Measurements from ENCODE around the gene DENND1A.

Gene DENND1A

DNA sequence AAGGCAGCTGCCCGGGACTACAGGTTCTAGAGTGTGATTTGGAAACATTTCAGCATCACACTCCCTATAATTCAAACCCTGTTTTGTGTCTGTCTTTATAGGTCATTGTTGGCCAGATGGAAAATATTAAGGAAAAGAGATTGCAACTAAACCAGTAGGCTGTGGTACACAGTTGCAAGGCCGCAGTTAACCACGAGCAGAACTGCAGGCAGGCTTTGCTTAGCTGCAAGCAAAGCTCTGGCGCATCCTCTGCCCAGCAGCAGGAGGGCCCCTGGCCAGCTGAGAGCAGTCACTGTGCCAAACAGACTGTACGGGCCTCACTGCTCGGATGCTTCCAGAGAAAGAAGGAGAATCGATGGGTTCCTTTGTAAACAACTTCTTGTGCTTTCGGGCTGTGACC is 204.5 kb downstream of the DENND1A start:
- peak; percentile 8 for DNase-seq (ENCODE audit: low read depth)

- peak; percentile 74 for DNase-seq (ENCODE audit: low read depth)
Measured at GRCh38 chr9:123724211-123724796, 205.6 kb downstream of the DENND1A start.

DNA sequence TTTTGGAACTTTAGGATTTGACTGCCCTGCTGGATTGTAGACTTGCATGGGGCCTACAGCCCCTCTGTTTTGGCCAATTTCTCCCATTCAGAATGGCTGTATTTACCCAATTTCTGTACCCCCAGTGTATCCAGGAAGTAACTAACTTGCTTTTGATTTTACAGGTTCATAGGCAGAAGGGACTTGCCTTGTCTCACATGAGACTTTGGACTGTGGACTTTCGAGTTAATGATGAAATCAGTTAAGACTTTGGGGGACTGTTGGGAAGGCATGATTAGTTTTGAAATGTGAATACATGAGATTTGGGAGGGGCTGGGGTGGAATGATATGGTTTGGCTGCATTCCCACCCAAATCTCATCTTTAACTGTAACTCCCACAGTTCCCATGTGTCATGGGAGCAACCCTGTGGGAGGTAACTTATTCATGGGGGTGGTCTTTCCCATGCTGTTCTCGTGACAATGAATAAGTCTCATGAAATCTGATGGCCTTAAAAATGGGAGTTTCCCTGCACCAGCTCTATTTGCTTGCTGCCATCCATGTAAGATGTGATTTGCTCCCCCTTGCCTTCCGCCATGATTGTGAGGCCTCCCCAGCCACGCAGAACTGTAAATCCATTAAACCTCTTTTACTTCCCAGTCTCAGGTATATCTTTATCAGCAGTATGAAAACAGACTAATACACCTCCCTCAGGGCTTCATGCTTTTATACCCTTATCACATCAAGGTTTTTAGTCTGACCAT is 206.6 kb downstream of the DENND1A start:
- DNase-seq (ENCODE audit: low read depth), result no peak

DNA sequence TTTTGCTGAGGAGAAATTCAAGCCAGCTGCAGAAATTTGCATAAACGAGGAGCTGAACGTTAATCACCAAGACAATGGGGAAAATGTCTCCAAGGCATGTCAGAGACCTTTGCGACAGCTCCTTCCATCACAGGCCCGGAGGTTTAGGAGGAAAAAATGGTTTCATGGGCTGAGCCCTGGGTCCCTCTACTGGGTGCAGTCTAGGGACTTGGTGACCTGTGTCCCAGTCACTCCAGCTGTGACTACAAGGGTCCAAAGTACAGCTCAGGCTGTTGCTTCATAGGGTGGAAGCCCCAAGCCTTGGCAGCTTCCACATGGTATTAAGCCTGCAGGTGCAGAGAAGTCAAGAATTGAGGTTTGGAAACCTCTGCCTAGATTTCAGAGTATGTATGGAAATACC is 207.5 kb downstream of the DENND1A start:
- no peak for DNase-seq (ENCODE audit: low read depth)

DNA sequence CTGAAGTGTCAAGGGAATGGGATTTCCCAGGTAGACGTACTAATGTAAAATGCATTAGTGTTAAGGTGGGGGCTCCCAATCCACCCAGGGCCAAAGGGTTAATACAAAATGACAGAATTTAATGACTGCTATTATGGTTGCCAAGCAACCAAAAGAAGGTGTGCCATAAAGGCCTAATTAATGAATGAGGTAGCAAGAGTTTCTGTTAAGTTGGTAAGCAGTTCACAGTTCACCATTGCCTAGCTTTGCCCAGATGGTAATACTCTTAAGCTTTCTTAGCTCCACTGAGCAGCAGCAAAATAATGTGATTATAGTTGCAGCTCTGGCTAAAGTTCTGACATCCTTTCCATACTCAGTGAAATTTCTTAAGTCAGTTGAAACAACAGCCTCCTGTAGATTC is 211.7 kb downstream of the DENND1A start:
- no peak for DNase-seq (ENCODE audit: low read depth)

GRCh38 chr9:123717581-123718175 is 212.2 kb downstream of the DENND1A start:
- no peak for DNase-seq (ENCODE audit: low read depth)

- DNase-seq (ENCODE audit: low read depth), result no peak
Measured at GRCh38 chr9:123716339-123716945, 213.5 kb downstream of the DENND1A start.

DNA sequence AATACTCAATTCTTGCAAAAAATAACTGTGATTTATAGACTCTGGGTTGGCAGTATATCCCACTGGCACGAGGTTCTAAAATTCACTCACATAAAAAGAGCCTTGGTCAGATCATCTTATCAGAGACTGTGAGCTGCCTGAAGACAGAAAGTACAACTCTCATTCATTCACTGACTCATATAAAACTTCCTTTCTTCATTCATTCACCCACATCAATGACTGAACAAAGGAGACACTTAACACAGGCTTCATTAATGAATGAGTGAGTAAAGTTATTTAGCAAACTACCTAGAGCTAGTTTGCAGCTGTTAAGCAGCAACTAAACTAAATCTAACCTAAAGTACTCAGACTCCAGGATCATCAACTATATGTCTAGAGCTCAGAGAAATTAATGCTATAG is 214.7 kb downstream of the DENND1A start:
- DNase-seq (ENCODE audit: low read depth), result no peak

- DNase-seq (ENCODE audit: low read depth), result no peak
Measured at GRCh38 chr9:123713282-123713681, 216.6 kb downstream of the DENND1A start.

DNA sequence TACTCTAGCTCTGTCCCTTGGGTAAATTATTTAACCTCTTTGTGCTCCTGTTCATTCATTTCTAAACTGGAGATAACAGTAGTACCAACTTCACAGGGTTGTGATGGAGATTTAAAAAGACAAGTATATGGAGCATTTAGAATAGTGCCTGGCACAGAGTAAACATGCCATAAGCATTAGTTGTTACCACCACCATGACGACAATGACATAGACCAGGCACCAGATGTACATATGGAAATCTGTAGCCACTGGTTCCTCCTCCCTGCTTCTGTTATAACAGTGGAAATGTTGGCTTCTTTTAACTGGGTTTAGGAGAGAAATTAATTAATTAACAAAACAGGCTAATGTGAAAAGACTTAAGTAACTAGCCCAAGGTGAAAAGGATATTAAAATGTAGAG is 217.5 kb downstream of the DENND1A start:
- DNase-seq (ENCODE audit: low read depth), result no peak

- DNase-seq (ENCODE audit: low read depth), result peak; percentile 93
Measured at GRCh38 chr9:123710299-123710698, 219.6 kb downstream of the DENND1A start.

- no peak for DNase-seq (ENCODE audit: low read depth)
Measured at GRCh38 chr9:123702483-123702882, 227.4 kb downstream of the DENND1A start.

- DNase-seq (ENCODE audit: low read depth), result no peak
Measured at GRCh38 chr9:123697686-123698085, 232.2 kb downstream of the DENND1A start.

DNA sequence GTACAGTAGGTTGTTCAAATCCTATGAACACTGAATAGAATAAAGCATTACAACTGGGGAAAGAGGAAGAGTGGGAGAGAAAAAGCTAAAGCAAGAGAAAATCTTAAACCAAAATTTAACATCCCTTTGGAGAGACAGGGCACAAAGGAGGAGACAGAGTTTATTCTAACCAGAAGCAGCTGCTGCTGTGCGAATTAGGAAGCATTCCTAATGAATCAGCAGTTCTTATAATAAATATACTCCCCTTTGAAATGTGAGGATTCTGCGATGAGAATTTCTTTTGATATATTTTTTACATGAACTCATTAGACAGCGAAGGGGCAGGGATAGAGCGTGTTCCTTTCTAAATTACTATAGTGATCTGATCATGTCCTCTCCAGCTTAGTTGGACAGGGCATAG is 233.4 kb downstream of the DENND1A start:
- DNase-seq (ENCODE audit: low read depth), result peak; percentile 20

GRCh38 chr9:123695386-123695785 is 234.5 kb downstream of the DENND1A start:
- DNase-seq (ENCODE audit: low read depth), result peak; percentile 12

- no peak for DNase-seq (ENCODE audit: low read depth)
Measured at GRCh38 chr9:123691765-123692303, 238.1 kb downstream of the DENND1A start.

GRCh38 chr9:123689701-123690428 is 240.1 kb downstream of the DENND1A start:
- no peak for DNase-seq (ENCODE audit: low read depth)

GRCh38 chr9:123687246-123687751 is 242.6 kb downstream of the DENND1A start:
- DNase-seq (ENCODE audit: low read depth), result peak; percentile 21

GRCh38 chr9:123686829-123687192 is 243.1 kb downstream of the DENND1A start:
- DNase-seq (ENCODE audit: low read depth), result no peak

- DNase-seq (ENCODE audit: low read depth), result peak; percentile 65
Measured at GRCh38 chr9:123686131-123686828, 243.6 kb downstream of the DENND1A start.

DNA sequence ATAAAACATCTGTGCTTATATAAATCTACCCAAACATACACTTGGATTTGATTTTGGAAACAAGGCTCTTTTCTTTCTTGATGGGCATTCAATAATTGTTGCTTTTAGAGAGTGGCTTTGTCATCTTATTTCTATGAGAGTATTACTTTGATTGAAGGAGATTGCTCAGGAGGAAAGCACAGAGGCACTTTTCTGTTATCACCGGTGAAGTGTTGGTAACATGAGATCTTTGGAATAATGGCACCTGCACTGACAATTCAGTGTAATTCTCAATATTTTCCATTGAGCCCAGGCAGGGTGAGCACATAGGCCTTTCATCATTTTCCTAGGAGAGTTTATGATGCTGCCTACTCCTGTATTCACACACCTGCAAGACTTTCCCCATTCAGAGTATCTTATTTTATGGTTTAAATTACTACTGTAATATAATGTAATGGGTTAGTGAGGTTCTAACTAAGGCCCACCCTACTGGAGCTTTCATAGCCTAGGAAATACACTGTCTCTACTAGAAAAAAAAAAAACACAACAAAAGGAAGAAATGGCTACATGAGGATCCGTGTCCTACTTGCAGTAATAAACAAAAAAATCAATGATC is 244.3 kb downstream of the DENND1A start:
- no peak for DNase-seq (ENCODE audit: low read depth)

All from iris pigment epithelial cell (primary cell).